GM23248 (cell line): Measurements from ENCODE around the gene SGTA. TPM values are rescaled to one million over a fixed set of nuclear protein-coding genes. Genes with fewer than 3 reads are reported as not detected.
A peak's percentile ranks its signal among the peaks of the same experiment; 100 is the strongest.

Source experiments
- DNase-seq: peaks from one replicate; pipeline ENCODE4 v3.0.0-alpha.2; 2015
- H2AFZ ChIP-seq: fragments of 200-600 bp; sonication (generic); 2 replicates; pipeline ENCODE4 v1.6.1; 2016; ENCODE audit warnings: antibody characterized with exemption
- H3F3A ChIP-seq: fragments of 200-600 bp; sonication (generic); 2 replicates; pipeline ENCODE4 v1.6.1; 2016; ENCODE audit warnings: mild to moderate bottlenecking, antibody characterized with exemption, mixed run types; ENCODE audit not compliant: insufficient read depth
- H3K27ac ChIP-seq: fragments of 200-600 bp; sonication (generic); 2 replicates; pipeline ENCODE4 v1.5.1; 2016; ENCODE audit warnings: mild to moderate bottlenecking
- H3K27me3 ChIP-seq: fragments of 200-600 bp; sonication (generic); replicated peaks from 2 replicates; pipeline ENCODE4 v1.6.1; 2016; ENCODE audit warnings: mild to moderate bottlenecking; ENCODE audit not compliant: insufficient read depth
- H3K36me3 ChIP-seq: fragments of 200-600 bp; sonication (generic); 2 replicates; pipeline ENCODE4 v1.6.1; 2016; ENCODE audit warnings: low read depth, mild to moderate bottlenecking
- H3K4me1 ChIP-seq: fragments of 200-600 bp; sonication (generic); 2 replicates; pipeline ENCODE4 v1.6.1; 2016; ENCODE audit warnings: mild to moderate bottlenecking; ENCODE audit not compliant: insufficient read depth
- H3K4me2 ChIP-seq: fragments of 200-600 bp; sonication (generic); one replicate; pipeline ENCODE4 v1.6.1; 2016; ENCODE audit warnings: mild to moderate bottlenecking; ENCODE audit not compliant: unreplicated experiment
- H3K4me3 ChIP-seq: fragments of 200-600 bp; sonication (generic); 2 replicates; pipeline ENCODE4 v1.5.1; 2016; ENCODE audit warnings: mild to moderate bottlenecking
- H3K79me2 ChIP-seq: fragments of 200-600 bp; sonication (generic); 2 replicates; pipeline ENCODE4 v1.6.1; 2016; ENCODE audit warnings: mild to moderate bottlenecking; ENCODE audit not compliant: insufficient read depth
- H3K9ac ChIP-seq: fragments of 200-600 bp; sonication (generic); 2 replicates; pipeline ENCODE4 v1.6.1; 2016; ENCODE audit warnings: mild to moderate bottlenecking
- H3K9me2 ChIP-seq: fragments of 200-600 bp; sonication (generic); 2 replicates; pipeline ENCODE4 v1.6.1; 2016; ENCODE audit warnings: mixed run types, mild to moderate bottlenecking, moderate library complexity; ENCODE audit not compliant: insufficient read depth
- H3K9me3 ChIP-seq: fragments of 200-600 bp; sonication (generic); one replicate; pipeline ENCODE4 v1.6.1; 2017; ENCODE audit warnings: low read depth
- H4K20me1 ChIP-seq: fragments of 200-600 bp; sonication (generic); 2 replicates; pipeline ENCODE4 v1.6.0; 2016; ENCODE audit not compliant: insufficient read depth
- EZH2 ChIP-seq: fragments of 200-600 bp; sonication (generic); IDR thresholded peaks from 2 replicates; pipeline ENCODE4 v1.6.1; 2018; ENCODE audit warnings: antibody characterized with exemption, mild to moderate bottlenecking; ENCODE audit not compliant: insufficient read depth, poor library complexity, severe bottlenecking
- EZH2phosphoT487 ChIP-seq: fragments of 200-600 bp; sonication (generic); IDR thresholded peaks from 2 replicates; pipeline ENCODE4 v1.6.1; 2018; ENCODE audit warnings: antibody characterized with exemption, moderate library complexity, mild to moderate bottlenecking, low read depth; ENCODE audit not compliant: insufficient read depth
- WGBS, 2 experiments: methylation state at CpG; one replicate each; pipeline ENCODE4 v1.1.6; 2015 to 2017; ENCODE audit warnings: low lambda C conversion rate in 2 of 2, low coverage in 1 of 2; ENCODE audit errors: missing lambda C conversion rate in 2 of 2; 5-methylcytosine and 5-hydroxymethylcytosine counted together
- in situ Hi-C: fragments of 300-500 bp; cut with MboI; formaldehyde crosslinking; loops from 2 replicates; pipeline ENCODE4 v1.15.0; 2020
- polyA plus RNA-seq: library from polyadenylated mRNA; unstranded; fragments of >200 nt; fragmentation: Nextera tagmentation; extraction: Ambion mirVana; gene quantifications from 2 replicates; pipeline ENCODE4 v1.2.1, GENCODE V29; 2016
- total RNA-seq: library from RNA; depleted of rRNA; stranded (reverse); fragments of >200 nt; shearing (Covaris generic); gene quantifications from 2 replicates; pipeline ENCODE4 v1.2.3, GENCODE V29; 2014; rRNA removed

SGTA gene
- total and polyA plus RNA-seq, 2 experiments from 2014 or later, result 57.5 to 66.2 TPM

DNA sequence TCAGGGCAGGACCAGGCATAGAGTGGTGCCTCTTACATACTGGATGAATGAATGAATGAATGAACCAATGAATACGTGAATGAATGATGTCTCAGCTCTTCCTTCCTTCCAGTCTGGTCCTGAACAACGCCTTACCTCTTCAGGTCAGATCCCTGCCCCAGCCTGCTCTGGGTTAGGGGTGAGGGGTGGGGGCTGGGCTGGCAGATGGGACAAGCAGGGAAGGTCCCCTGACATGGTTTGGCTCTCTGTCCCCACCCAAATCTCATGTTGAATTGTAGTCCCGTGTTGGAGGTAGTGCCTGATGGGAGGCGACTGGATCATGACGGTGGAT, 71.2 kb downstream of the SGTA start:
- in situ Hi-C loops, result no loop called here

DNA sequence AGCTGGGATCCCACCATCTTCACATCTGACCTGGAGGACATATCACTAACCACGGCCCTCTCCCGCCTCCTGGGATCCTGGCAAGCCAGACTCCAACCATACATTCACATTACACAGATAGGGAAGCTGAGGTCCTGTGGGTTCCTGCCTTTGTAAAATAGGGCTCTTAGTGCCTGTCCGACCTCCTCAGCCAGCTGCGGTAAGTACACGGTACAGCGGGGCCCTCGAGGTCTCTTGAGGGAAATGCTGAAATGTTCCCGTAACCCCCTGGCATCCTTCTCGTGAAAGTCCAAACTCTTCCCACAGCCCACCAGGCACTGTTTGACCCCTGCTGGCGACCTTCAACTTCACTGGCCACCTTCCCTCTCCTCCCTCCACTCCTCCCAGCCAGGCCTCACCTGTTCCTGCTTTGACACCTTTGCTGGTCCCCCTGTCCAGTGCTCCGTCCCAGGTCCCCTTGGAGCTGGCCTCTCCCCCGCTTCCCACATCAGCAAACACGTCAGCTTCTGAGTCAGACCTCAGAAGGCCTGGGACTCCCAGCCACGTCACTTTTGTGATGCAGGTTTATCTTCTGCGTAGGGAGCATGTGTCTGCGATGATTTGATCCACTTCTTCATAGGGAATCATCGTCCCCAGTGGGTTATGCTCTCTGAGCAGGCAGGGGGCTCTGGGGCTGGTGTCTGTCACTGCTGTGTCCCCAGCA, 71.8 kb downstream of the SGTA start:
- no peak overlapping the region for H3K4me3 ChIP-seq
- peaks cover 14% of the 10 kb centered on the region; the same call in 1 of the 2 replicates for H3K4me1 ChIP-seq
- H3K9me3 ChIP-seq, result no peaks in the 10 kb centered on the region
- H3K27ac ChIP-seq, result no peak overlapping the region
- DNase-seq, result peak; percentile 84
- H3K36me3 ChIP-seq, result no peaks in the 10 kb centered on the region
- TF ChIP-seq EZH2 (no peak), EZH2phosphoT487 (no peak)
- no peaks in the 10 kb centered on the region for H3K79me2 ChIP-seq
- no peak overlapping the region for H3K9ac ChIP-seq
- no peaks in the 10 kb centered on the region for H3F3A ChIP-seq
- WGBS, 2 experiments, result 36 to 42% methylated on average over 17 of the region's 17 CpGs
- H3K4me2 ChIP-seq, result no peak overlapping the region
- H3K27me3 ChIP-seq, result no peaks in the 10 kb centered on the region; the same call in 1 of the 2 replicates
- H3K9me2 ChIP-seq, result no peaks in the 10 kb centered on the region
- in situ Hi-C loops, result no loop called here
- H2AFZ ChIP-seq, result no peak overlapping the region
- H4K20me1 ChIP-seq, result no peaks in the 10 kb centered on the region

More for the DNA sequence above, 71.2 kb downstream of the SGTA start:
- DNase-seq, result no peak
- H3F3A ChIP-seq, result no peaks in the 10 kb centered on the region
- H3K4me1 ChIP-seq, result peaks cover 14% of the 10 kb centered on the region; the same call in 1 of the 2 replicates
- TF ChIP-seq EZH2 (no peak), EZH2phosphoT487 (no peak)
- WGBS, 2 experiments, result 49 to 51% methylated on average over 5 of the region's 5 CpGs
- H3K4me3 ChIP-seq, result no peak overlapping the region
- H3K9ac ChIP-seq, result no peak overlapping the region
- H3K79me2 ChIP-seq, result no peaks in the 10 kb centered on the region
- no peak overlapping the region for H3K27ac ChIP-seq
- no peak overlapping the region for H2AFZ ChIP-seq
- no peaks in the 10 kb centered on the region for H3K27me3 ChIP-seq
- no peaks in the 10 kb centered on the region for H4K20me1 ChIP-seq
- no peak overlapping the region for H3K4me2 ChIP-seq
- no peaks in the 10 kb centered on the region for H3K9me3 ChIP-seq
- H3K36me3 ChIP-seq, result no peaks in the 10 kb centered on the region
- H3K9me2 ChIP-seq, result no peaks in the 10 kb centered on the region

DNA sequence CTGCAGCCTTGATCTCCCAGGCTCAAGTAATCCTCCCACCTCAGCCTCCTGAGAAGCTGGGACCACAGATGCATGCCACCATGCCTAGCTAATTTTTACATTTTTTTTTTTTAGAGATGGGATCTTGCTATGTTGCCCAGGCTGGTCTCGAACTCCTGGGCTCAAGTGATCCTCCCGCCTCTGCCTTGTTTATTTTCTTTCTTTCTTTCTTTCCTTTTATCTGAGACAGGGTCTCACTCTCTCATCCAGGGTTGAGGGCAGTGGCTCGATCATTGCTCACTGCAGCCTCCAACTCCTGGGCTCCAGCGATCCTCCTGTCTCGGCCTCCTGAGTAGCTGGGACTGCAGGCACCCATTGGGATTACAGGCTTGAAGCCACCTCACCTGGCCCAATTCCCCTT, 76.8 kb downstream of the SGTA start:
- Histone ChIP-seq H3K27me3 (peaks cover 20% of the 10 kb centered on the region), H3F3A (no peaks in the 10 kb centered on the region), H3K27ac (no peak overlapping the region), H3K79me2 (no peaks in the 10 kb centered on the region), H2AFZ (no peak overlapping the region), H4K20me1 (no peaks in the 10 kb centered on the region), H3K9me2 (no peaks in the 10 kb centered on the region), H3K4me1 (peaks cover 9% of the 10 kb centered on the region; the same call in 1 of the 2 replicates), H3K9ac (no peak overlapping the region), H3K4me2 (no peak overlapping the region), H3K9me3 (no peaks in the 10 kb centered on the region), H3K36me3 (no peaks in the 10 kb centered on the region), H3K4me3 (no peak overlapping the region)
- TF ChIP-seq EZH2phosphoT487 (no peak), EZH2 (no peak)
- 63 to 75% methylated on average over 3 to 5 of the region's 5 CpGs for WGBS, 2 experiments
- DNase-seq, result no peak
- in situ Hi-C loops, result no loop called here

Other genes with a start within 250 kb of the SGTA start
- 0.11 TPM in 1 of 2 replicates, not detected in the other for gene GNG7, start 80.6 kb downstream of the SGTA start, total RNA-seq
- gene GNG7, start 80.6 kb downstream of the SGTA start, polyA plus RNA-seq, result 0.13 and 0.16 TPM in 2 replicates
- gene DIRAS1, start 61.9 kb downstream of the SGTA start, total RNA-seq, result 4.9 and 5.9 TPM in 2 replicates
- gene DIRAS1, start 61.9 kb downstream of the SGTA start, polyA plus RNA-seq, result 2.6 TPM in 2 replicates
- 38.4 and 50.9 TPM in 2 replicates for gene SLC39A3, start 43.3 kb downstream of the SGTA start, total RNA-seq
- gene SLC39A3, start 43.3 kb downstream of the SGTA start, polyA plus RNA-seq, result 45.0 and 45.2 TPM in 2 replicates
- 136 and 153 TPM in 2 replicates for gene THOP1, start 2.2 kb upstream of the SGTA start, total RNA-seq
- gene THOP1, start 2.2 kb upstream of the SGTA start, polyA plus RNA-seq, result 64.8 and 70.0 TPM in 2 replicates
- 2.9 and 3.0 TPM in 2 replicates for gene ZNF554, start 36.6 kb upstream of the SGTA start, total RNA-seq
- gene ZNF554, start 36.6 kb upstream of the SGTA start, polyA plus RNA-seq, result 1.4 and 2.2 TPM in 2 replicates
- 4.3 and 7.3 TPM in 2 replicates for gene ZNF555, start 58.2 kb upstream of the SGTA start, total RNA-seq
- gene ZNF555, start 58.2 kb upstream of the SGTA start, polyA plus RNA-seq, result 5.8 and 6.2 TPM in 2 replicates
- gene ZNF556, start 84.1 kb upstream of the SGTA start, total RNA-seq, result not detected in 2 replicates
- gene ZNF556, start 84.1 kb upstream of the SGTA start, polyA plus RNA-seq, result not detected in 2 replicates
- gene ZNF57, start 117.7 kb upstream of the SGTA start, total RNA-seq, result 1.7 and 4.6 TPM in 2 replicates
- gene ZNF57, start 117.7 kb upstream of the SGTA start, polyA plus RNA-seq, result 1.9 and 2.3 TPM in 2 replicates
- 0.76 and 1.1 TPM in 2 replicates for gene ZNF77, start 161.7 kb upstream of the SGTA start, total RNA-seq
- gene ZNF77, start 161.7 kb upstream of the SGTA start, polyA plus RNA-seq, result 1.2 TPM in 2 replicates
- gene TLE6, start 194.3 kb upstream of the SGTA start, total RNA-seq, result 0.13 and 0.65 TPM in 2 replicates
- 0.21 and 0.68 TPM in 2 replicates for gene TLE6, start 194.3 kb upstream of the SGTA start, polyA plus RNA-seq
- 4.3 and 10.1 TPM in 2 replicates for gene TLE2, start 246.0 kb upstream of the SGTA start, total RNA-seq
- gene TLE2, start 246.0 kb upstream of the SGTA start, polyA plus RNA-seq, result 2.9 and 3.6 TPM in 2 replicates